GM19023 (cell line): ENCODE results near the gene IRF5.
"Not testable (repeated sequence)": the region's sequence is repeated elsewhere in the genome, so short reads cannot be mapped to it uniquely, and the experiment has no call there.

Experiments used
- ATAC-seq: cut with Tn5 transposase; IDR thresholded peaks from one replicate; pipeline ENCODE4 v1.9.1; 2021; ENCODE audit warnings: mild to moderate bottlenecking, moderate library complexity; ENCODE audit not compliant: unreplicated experiment

Gene IRF5

DNA sequence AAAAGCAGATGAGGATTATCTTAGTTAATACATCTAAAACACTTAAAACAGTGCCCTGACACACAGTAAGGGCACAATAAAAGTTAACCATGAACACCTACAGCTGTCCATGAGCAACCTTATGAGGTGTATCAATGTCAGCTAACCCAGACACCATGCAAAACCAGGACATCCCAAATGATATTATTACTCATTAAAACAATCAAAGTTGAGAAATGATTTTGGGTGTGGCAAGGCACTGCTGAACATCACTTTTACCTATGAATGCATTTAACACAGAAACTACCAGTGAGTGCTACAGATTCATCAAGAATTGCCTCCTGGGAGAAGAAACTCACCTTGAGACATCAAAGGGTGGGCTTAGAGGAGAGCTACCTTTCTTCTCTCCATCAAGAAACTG is 18.3 kb downstream of the IRF5 start:
- ATAC-seq, result no peak

DNA sequence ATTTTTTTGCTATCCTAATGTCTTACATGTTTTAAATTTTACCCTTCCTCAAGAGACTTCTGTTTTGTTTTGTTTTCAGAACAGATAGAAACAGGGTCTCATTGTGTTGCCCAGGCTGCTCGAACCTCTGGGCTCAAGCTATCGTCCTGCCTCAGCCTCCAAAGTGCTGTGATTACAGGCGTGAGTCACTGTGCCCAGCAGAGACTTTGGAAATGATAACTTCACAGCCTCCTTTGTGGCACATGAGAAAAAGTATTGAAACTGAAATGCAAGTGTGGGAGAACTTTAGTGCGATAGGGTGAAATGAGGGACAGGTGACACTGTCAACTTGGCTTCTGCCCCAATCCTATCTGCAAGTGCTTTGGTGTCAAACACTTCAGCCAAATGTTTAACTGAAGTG is 21.6 kb downstream of the IRF5 start:
- ATAC-seq, result no peak

DNA sequence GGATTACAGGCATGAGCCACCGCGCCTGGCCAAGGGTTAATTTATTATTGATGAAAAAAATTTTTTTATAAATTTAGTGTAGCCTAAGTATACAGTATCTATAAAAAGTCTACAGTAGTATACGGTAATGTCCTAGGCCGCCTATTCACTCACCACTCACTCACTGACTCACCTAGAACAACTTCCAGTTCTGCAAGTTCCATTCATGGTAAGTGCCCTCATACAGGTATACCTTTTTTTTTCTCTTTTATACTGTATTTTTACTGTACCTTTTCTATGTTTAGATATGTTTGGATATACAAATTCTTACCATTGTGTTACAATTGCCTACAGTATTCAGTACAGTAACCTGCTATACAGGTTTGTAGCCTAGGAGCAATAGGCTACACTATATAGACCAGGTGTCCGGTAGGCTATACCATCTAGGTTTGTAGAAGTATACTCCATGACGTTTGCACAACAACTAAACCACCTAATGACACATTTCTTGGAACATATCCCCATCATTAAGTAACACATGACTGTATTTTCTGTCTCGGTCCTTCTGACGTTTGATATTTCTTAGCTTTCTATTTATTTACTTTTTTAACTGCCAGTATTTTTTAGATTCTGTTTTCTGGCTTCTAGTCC is 23.4 kb downstream of the IRF5 start:
- no peak for ATAC-seq

DNA sequence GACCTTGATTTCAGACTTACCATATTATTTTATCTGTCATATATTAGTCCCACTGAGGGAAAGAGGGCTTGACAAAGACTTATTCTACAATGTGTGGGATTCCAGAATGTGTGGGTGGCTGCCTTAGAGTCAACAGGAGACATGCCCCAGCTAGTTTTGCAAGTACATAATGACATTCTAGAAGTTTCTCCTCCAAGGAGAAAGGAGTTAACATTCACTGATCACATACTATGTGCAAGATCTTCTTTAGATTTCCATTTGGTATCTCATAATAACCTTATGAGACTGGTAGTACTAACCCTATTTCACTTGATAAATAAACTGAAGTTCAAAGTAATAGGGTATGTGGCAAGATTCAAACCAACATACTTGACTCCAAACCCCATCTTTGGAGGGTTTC is 25.2 kb downstream of the IRF5 start:
- ATAC-seq, result peak; percentile 25

DNA sequence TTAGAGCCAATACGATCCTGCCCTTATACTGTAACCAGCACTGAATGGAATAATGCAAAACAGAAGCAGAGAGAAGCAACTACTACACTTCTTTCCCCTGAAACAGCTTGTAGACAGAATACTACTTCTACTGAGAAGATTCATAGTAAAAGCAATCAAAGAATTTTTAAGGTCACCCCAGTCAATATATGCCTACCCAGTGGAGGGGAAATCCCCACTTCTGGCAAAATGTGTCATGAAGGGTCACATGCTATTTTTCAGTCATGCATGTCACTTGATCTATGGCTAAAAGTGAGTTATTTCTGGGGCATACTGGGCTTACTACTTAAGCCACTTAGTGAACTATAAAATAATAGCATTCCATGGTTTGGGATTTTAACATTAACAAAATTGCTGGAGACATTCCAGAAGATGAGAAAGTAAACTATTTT is 25.6 kb downstream of the IRF5 start:
- ATAC-seq, result peak; percentile 82

DNA sequence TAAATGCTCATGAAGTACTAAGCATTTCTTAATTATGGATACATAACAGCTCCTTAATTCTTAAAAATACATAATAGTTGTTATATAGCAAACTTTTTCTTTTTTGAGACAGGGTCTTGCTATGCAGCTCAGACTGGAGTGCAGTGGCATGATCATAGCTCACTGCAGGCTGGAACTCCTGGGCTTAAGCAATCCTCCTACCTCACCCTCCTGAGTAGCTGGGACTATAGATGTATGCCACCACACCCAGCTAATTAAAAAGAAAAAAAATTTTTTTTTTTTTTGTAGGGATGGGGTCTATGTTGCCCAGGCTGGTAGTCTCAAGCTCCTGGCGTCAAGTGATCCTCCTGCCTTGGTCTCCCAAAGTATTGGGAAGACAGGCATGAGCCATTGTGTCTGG is 30.9 kb downstream of the IRF5 start:
- no peak for ATAC-seq

DNA sequence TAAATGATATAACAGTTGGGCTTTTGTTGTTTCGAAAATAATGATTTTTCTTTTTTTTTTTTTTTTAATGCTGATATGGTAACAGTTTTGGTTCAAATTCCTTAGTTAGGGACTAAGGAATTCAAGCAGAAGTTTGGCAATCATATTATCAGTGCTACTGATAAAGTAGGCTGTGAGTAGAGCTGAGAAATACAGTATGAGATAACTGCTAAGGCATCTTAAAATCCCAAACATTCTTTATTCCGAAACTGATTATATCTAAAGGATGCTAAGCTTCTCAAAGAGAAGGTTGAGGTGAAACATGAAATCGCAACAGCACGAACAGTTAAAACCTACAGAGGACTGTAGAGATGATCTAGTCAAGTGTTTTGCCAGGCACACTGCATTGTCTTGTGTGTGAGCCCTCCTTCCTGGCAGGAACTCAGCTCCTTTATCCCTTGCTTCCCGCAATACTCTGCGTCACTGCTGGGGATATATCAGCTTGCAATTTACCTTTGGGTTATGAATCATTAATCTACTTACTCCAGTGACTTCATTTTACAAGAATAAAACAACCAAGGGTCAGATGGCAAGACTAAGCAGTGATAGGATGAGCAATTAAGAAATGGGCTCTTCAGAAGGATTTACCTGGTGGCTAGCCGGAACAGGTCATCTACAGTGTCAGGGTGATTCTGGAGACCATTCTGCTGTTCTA is 36.7 kb downstream of the IRF5 start:
- no peak for ATAC-seq

DNA sequence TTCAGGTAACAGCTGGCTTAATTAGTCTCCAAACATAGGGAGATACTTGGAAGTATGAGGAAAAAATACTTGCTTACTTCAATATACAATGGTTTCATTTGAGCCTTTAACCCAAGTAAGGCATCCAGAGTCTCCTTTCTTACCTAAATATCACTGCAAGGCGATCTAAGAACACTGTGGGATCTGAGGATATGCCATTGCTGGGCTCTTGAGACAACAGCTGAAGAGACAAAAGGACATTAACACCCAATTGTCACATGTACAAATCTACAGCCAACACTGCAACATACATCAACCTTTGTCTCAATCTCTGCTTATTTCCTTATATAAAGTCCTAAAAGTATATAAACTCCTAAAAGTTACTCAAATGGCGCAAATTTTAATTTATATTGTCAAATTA is 44.4 kb downstream of the IRF5 start:
- ATAC-seq, result no peak

DNA sequence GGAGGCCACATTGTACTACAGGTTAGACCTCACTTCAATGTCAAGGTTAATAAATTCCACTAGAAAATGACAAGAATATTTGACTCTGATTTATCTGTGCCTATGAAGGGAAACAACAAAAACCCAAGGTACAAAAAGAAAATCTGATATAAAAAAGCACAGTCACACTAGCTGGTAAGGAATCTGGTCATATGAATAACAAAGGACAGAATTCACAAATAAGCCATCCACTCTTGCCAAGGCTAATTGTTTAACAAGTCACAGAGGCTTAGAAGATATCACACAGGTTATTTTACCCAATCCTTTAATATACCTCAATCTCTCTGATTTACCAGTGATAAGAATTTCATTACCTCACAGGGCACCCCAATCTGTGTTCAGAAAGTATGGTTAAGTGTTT is 47.9 kb downstream of the IRF5 start:
- ATAC-seq, result no peak

DNA sequence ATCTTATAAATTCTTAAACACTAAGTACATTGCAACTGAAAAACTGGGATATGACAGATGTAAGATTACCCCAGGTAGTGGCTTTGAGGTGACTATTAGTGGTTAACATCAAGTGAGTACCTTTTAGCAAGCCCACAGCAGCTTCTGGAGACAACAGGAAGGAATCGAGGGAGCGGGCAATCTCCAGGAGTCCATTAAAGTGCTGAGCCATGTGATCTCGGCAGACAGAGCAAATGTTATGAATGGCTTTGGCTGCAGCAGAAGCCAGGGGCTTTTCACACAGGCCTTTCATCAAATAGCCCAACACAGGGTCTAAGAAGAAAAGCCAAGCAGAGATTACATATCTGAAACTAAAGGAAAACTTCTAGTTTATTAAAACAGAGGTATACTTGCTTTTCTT is 48.9 kb downstream of the IRF5 start:
- no peak for ATAC-seq

DNA sequence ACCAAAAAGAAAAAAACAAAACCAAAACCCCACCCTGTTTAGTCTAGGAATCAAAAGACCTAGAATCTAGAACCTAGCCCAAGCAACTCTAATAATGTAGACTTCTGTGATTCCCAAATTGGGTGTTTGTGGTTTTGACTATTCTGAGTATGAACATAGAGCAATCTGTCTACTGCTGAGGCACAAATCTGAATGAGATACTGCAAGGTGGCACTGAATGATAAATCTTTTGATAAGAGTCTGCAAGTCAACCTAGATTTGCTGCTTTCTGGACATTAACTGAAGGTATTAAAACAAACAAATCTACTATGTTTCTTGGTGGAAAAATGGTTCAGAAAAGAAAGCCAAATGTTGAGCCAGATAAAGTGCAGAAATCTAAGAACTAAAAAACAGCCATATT is 50.6 kb downstream of the IRF5 start:
- no peak for ATAC-seq

DNA sequence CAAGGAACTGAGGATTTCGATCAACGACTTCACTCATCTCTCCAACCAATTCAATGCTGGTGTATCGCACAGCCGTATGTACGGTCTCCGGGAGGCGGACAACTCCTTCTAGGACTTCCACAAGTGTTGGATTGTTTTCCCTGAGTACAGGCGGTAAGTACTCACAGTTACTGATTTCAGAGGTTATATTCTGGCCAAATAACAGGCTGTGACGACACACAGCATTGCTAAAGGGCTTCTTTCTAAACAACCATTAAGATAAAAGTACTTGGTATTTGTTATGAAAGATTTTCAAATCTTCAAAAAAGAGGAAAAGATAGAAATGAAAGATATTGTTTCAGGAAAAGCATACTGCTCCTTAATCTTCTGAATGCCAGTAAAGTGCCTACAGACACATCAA is 52.2 kb downstream of the IRF5 start:
- ATAC-seq, result no peak

DNA sequence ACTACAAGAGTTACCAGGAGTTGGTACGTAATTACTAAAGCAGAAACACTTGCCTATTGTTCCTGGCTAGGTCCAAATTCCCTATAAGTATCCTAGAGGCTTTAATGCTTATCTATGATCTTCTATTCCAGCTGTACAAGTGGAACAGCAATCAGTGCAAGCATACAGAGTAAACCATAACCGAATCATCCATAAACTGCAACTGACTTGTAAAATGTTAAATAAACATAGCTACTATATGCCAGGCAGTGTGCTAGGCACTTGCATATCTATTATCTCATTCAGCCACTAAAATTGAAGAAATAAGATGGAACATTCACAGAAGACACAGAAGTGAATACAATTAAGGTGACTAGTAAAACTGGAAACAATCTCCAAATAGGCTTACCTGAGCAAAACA is 55.7 kb downstream of the IRF5 start:
- ATAC-seq, result no peak

DNA sequence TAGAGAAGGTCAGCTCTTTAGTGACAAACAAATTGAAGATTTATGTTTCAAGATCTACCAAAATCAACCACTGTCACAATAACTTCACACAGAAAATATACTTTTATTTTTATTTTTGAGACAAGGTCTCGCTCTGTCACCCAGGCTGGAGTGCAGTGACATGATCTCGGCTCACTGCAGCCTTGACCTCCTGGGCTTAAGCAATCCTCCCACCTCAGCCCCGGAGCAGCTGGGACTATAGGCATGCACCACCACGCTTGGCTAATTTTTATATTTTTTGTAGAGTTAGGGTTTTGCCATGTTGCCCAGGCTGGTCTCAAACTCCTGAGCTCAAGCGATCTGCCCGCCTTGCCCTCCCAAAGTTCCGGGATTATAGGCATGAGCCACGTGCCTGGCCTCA is 56.8 kb downstream of the IRF5 start:
- not testable (repeated sequence) for ATAC-seq

DNA sequence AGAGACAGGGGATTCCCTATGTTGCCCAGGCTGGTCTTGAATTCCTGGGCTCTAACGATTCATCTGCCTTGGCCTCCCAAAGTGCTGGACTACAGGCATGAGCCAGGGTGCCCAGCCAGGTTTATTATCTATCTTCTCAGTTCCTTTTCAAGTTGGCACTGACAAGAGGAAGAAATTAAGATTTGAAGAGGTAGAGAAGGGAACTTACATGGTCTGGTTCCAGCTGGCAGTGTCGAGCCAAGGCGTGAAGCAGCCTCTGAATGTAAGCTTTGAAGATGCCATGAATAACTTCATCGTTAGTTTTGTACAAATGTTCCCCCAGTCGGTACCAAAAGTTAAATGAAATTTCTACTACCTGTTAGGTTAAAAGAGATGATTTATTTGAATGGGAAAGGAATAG is 59.5 kb downstream of the IRF5 start:
- no peak for ATAC-seq
